GM03348 (cell line): ENCODE data around the gene GDPGP1.
"Not testable (repeated sequence)": the region's sequence is repeated elsewhere in the genome, so short reads cannot be mapped to it uniquely, and the experiment has no call there.

Source experiments
- DNase-seq: peaks from one replicate; pipeline ENCODE4 v3.0.0; 2012; ENCODE audit warnings: low spot score

The GDPGP1 gene

DNA sequence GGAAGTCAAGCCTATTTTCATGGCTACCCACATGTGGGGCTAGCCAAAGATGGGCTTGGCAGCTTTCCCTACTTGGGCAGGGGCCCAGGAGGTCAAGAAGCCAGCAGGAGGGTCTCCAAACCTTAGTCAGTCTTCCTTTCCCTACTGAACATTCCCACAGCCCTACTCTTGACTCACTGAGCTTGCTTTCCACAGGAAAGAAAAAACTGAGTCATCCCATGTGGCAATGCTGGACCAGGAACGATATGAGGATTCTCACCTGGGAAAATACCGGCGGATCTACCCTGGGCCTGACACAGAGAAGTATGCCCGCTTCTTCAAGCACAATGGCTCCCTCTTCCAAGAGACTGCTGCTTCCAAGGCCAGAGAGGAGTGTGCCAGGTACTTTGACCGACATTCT lies 27.8 kb downstream of the GDPGP1 start:
- DNase-seq, result peak; percentile 13

GRCh38 chr15:90262426-90262825 lies 28.4 kb downstream of the GDPGP1 start:
- peak; percentile 16 for DNase-seq

DNA sequence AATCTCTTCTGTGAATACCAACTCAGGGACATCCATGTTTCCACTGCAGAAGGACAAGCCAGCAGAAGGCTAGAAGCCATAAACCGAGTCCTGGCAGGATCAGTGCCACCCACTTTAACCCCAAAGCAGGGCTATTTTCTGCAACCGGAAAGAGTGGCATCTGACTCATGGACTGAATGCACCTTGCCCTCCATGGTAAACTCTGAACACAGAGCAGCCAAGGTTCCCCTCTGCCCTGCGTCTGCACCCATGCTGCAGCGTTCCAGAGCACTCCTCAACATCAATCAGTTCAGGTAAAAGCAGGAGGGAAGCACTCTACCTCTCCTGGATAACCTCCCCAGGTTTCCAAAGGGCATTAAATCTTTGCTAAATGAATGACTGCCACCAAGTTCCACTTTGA lies 30.7 kb downstream of the GDPGP1 start:
- no peak for DNase-seq

DNA sequence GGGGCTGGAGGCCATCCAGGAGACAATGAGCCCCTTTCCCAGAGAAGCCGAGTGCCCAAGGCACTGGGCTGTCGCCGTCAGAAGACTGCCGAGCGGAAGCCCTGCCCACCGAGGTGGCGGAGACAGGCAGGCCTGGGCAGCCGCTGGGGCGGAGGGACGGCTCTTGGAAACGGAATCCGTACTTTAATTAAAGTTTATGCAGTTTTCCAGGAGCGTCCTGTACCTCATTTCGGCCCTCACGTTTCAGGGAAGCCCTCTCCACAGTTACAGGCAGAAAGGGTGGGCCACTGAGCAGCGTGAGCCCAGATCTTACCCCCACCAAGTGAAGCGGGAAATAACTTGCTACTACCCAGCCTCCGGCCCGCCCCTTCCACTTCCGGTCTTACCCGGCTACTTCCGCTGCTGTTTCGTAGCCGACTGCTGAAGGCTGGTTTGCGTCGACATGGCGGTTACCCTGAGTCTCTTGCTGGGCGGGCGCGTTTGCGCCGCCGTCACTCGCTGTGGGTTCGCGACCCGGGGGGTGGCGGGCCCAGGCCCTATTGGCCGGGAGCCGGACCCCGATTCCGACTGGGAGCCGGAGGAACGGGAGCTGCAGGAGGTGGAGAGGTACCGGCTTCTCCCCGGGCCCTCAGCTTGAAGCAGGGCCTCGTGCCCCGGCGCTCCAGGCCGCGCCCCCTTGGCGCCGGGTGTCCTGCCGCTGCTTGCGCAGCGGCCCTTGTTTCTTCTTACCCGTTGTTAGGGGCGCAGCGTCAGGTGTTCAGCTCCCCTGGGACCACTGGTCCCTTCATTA lies 31.5 kb downstream of the GDPGP1 start, which contains the start of gene NGRN:
Gene NGRN, plus strand, starts transcription at position 402 of the 790 bp plus-strand sequence. Its CDS starts 41 bp downstream, at position 443.
- DNase-seq, result peak; percentile 94

DNA sequence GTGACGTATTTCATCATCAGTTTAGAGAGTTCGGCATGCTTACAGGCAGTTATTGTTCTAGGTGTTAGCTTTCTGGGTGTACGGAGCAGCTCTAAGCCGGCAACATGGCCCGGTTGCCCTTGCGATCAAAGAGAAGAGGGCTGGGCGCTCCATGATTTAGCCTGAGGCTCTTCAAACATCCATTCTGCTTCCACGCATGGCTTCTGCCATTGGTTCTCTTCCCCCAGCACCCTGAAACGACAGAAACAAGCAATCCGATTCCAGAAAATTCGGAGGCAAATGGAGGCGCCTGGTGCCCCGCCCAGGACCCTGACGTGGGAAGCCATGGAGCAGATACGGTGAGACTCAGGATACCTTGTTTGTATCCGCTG lies 32.0 kb downstream of the GDPGP1 start:
- peak; percentile 49 for DNase-seq

GRCh38 chr15:90266485-90266884 lies 32.5 kb downstream of the GDPGP1 start:
- no peak for DNase-seq

DNA sequence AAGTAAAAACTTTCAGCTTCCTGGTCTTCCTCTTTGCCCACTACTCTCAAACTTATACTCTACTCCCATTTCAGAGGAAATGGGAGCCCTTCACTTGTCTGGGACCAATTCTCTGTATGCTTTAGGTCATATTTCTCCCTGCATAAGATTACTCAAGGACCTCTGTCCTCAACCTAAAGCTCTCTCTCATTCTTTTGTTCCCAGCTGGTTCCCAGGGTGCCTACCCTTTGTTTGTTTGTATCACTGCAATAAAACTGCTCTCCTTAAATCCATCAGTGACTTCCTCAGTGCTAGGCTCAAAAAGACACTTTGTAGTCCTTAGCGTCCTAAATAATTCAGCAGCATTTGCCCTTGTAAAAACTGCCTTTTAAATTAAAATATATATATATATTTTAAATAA lies 34.4 kb downstream of the GDPGP1 start:
- no peak for DNase-seq

DNA sequence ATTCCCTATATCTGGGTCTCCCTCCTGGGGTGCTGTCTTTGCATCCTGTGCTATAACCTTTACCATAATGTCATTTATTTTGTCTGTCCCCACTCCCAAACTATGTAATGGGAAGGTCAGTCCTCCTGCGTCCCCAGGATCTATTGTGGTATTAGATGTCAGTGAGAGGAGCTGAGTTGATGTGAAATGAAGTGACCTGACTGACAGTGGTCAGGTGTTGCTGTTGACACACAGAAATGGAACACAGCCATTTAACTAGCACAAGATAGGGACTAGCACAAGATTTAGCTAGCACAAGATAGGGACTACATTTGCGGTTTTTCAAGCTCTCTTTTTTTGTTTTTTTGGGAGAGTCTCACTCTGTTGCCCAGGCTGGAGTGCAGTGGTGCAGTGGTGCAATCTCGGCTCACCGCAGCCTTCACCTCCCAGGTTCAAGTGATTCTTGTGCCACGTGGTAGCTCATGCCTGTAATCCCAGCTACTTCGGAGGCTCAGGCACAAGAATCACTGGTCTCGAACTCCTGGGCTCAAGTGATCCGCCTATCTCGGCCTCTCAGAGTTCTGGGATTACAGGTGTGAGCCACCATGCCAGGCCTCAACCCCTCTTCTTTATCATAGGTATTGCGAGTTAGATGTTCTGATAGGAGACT lies 36.6 kb downstream of the GDPGP1 start:
- DNase-seq, result no peak

DNA sequence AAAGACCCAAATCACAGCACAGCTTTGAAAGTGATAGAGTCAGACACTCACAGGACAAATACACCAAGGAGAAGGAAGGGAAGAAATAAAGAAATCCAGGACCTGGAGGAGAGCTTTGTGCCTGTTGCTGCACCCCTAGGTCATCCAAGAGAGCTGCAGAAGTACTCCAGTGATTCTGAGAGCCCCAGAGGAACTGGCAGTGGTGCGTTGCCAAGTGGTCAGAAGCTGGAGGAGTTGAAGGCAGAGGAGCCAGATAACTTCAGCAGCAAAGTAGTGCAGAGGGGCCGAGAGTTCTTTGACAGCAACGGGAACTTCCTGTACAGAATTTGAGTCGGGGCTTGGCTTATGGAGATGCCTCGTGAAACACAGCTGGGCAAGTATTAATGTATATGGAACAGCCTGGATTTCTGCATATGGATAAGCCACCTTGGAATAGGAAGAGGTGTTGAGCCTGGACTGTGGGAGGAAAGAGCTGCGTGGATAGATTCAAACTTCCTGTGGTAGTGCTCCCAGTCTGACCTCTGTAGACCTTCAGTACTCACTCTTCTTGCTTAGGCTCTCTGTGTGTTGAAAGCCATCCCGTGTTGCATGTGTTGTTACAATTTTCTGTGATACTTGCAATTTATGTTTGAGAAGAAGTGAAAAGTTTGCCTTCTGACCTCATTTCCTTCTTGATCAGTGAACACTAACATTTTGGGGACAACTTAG lies 37.6 kb downstream of the GDPGP1 start:
- DNase-seq, result no peak

- DNase-seq, result not testable (repeated sequence)
Observed at GRCh38 chr15:90278467-90278866, 44.5 kb downstream of the GDPGP1 start.

DNA sequence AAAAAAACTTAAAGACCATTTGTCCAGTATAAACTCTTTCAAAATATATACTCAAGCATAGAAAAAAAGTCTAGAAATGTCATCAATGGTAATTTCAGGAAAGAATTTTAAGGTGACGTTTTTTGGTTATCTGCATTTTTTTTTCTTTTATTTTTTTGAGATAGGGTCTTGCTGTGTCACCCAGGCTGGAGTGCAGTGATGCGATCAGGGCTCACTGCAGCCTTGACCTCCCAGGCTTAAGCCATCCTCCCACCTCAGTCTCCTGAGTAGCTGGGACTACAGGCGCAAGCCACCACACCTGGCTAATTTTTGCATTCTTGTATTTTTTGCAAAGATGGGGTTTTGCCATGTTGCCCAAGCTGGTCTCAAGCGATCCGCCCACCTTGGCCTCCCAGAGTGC lies 46.7 kb downstream of the GDPGP1 start:
- DNase-seq, result not testable (repeated sequence)

- DNase-seq, result not testable (repeated sequence)
Observed at GRCh38 chr15:90281637-90282036, 47.6 kb downstream of the GDPGP1 start.

DNA sequence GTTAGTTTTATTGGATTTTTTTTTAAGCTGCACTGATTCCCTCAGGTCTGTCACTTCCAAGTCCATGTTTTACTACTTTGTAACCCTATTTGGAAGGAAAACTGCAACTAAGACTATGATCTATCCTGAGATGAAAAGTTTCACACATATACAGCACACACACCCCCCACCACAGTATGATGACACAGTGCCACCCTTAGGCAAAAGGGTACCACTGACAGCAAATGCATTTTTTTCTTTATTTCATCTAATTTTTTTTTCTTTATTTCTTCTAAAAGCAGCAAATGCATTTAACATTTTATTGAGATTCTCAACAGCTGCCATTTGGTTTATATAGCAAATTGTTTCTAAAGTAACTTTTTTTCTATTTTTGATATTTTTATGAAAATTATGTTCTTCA lies 52.7 kb downstream of the GDPGP1 start:
- peak; percentile 31 for DNase-seq

DNA sequence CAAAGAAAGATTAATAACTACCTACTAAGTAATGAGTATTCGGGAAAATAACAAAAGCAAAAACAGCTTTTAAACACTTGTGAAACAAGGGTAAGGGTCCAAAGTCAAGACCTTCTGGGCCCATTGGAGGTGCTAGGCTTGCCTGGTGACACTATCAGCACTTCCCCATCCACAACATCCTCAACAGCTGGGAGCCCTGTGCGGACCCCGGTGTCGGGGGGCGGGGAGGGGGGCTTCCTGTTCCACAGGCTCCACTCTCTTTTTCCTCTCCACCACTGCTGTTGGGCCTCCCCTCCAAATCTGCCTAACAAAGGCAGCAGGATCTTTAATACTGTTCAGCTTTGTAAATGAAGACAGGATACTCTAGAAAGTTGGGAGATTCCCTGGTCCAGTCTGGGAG lies 53.1 kb downstream of the GDPGP1 start:
- no peak for DNase-seq

- no peak for DNase-seq
Observed at GRCh38 chr15:90287946-90288345, 53.9 kb downstream of the GDPGP1 start.

DNA sequence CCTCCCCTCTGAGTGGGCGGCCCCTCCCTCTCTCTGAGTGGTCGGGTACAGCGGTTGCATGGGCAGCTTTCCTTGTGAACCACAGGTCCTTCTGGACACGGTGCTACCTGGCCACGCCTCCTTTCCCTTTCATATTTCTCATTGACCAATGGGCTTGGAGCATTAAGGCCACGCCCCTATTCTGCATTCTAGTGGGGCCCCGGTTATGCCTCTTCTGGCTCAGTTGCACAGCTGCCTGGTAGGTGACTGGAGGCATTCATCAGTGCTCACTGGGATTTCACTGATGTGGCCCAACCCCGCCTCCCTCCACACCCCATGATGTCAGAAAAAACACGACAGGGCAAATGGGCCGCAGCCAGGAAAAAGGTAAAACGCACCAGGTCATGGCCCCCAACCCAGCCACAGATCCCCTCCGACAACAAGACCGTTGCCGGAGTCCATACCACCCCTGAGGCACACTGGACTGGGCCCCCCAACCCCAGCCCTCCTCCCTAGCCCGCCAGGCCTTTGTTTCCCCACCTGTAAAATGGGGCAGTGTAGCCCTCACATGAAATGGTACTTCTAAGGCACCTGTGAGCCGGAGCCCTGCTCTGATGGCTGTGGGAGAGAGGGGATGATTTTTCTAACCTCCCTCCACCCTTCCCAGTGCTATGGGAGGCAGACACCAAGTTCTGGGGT lies 57.8 kb downstream of the GDPGP1 start:
- DNase-seq, result no peak

- DNase-seq, result peak; percentile 36
Observed at GRCh38 chr15:90293040-90293810, 59.2 kb downstream of the GDPGP1 start.

- DNase-seq, result no peak
Observed at GRCh38 chr15:90294159-90294558, 60.1 kb downstream of the GDPGP1 start.

DNA sequence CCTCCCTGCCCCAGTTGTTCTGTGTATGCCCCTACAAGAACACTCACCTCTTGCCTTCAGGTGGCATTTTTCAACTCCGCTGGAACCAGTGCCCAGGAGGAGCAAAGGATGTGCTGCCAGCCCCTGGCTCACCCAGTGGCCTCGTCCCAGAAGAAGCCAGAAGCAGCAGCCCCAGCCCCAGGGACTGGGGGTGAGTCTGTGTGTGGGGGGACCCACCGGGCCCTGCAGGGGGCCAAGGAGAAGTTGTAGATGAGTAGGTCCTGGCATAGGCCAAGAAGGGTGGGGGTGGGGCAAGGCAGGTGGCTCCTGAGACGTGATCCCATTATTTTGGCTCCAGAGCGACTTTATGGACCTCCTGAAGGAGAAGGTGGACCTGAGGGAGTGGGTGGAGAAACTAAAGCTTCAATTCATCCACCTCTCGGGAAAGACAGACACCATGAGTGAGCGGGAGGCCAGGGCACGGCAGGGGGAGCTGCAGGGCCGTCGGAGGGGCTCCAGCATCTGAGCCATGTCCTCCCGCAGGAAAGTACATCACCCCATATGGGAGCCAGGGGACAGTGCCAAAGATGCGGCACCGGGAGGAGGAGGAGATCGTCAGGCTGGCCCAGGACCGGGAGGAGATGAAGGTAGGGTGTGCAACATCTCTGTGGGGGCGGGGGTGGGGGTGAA lies 60.7 kb downstream of the GDPGP1 start:
- DNase-seq, result no peak

DNA sequence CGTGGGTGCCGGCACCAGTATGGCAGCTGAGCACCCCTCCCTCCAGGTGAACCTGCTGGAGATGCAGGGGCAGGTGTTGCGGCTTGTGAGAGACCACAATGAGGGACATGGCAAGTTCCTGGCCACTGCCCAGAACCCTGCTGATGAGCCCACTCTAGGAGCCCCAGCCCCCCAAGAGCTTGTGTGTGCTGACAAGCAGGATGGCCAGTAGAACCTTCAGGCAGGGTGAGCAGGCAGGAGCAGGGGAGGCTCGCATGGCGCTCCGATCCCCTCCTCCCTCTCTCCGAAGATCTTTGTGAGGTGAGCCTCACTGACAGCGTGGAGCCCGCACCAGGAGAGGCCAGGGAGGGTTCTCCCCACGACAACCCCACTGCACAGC lies 61.2 kb downstream of the GDPGP1 start:
- DNase-seq, result no peak
